Activated CD4-positive, alpha-beta T cell treated with anti-CD3 and anti-CD28 coated beads for 36 hours (primary cell): ENCODE data around the gene RIPPLY3. TPM values are rescaled to one million over a fixed set of nuclear protein-coding genes. Genes with fewer than 3 reads are reported as not detected.
"Not testable (repeated sequence)": the region's sequence is repeated elsewhere in the genome, so short reads cannot be mapped to it uniquely, and the experiment has no call there.

Experiments
- ATAC-seq: fragments of 200-7000 bp; cut with Tn5 transposase; one replicate; pipeline ENCODE4 v1.10.0; 2021; ENCODE audit warnings: mild to moderate bottlenecking, moderate library complexity
- CTCF ChIA-PET: fragments of 350-600 bp; sonication (Branson Sonifier 250); formaldehyde crosslinking; loops from one replicate; lab custom pipeline; 2021; ENCODE audit warnings: antibody characterized with exemption; lab: Charles Lee
- POLR2A ChIA-PET: fragments of 350-600 bp; sonication (Branson Sonifier 250); formaldehyde crosslinking; loops from one replicate; lab custom pipeline; 2021; ENCODE audit warnings: antibody characterized with exemption, inconsistent platforms; lab: Charles Lee
- DNase-seq: peaks from one replicate; pipeline ENCODE4 v3.0.0-alpha.2; 2020
- H3K27ac Mint-ChIP-seq: one replicate; pipeline ENCODE4 v1.8.0; 2021; ENCODE audit warnings: mixed read lengths
- H3K27me3 Mint-ChIP-seq: one replicate; pipeline ENCODE4 v1.8.0; 2021; ENCODE audit warnings: mixed read lengths
- H3K36me3 Mint-ChIP-seq: one replicate; pipeline ENCODE4 v1.8.0; 2021; ENCODE audit warnings: low read depth, mixed read lengths
- H3K4me1 Mint-ChIP-seq: one replicate; pipeline ENCODE4 v1.8.0; 2021; ENCODE audit warnings: mixed read lengths
- H3K4me3 Mint-ChIP-seq: one replicate; pipeline ENCODE4 v1.8.0; 2021; ENCODE audit warnings: mild to moderate bottlenecking, moderate library complexity, mixed read lengths
- H3K9me3 Mint-ChIP-seq: one replicate; pipeline ENCODE4 v1.8.0; 2021; ENCODE audit warnings: low read depth, mixed read lengths
- intact Hi-C, 2 experiments: fragments of 100-400 bp; cut with DNase I in 1 of 2; cut with micrococcal nuclease in 1 of 2; formaldehyde crosslinking; loops; one replicate each; pipeline versions ENCODE4 v1.14.2 to v1.15.1; 2022 to 2024; cut with DNase I, micrococcal nuclease
- total RNA-seq, 2 experiments: library from RNA; stranded (reverse); gene quantifications; one replicate each; pipeline ENCODE4 v1.2.3, GENCODE V29; 2021

RIPPLY3 gene
- total RNA-seq, 2 experiments from 2014 or later: 0.16 TPM; not detected in 1

GRCh38 chr21:37026499-37026898 is 20.0 kb downstream of the RIPPLY3 start:
- H3K27me3 Mint-ChIP-seq: no peaks in the 10 kb centered on the region
- ChIA-PET POLR2A (no interaction called here), CTCF (interaction anchor here (0.6 to 1.2 kb wide), 4 partner anchors 10 to 356 kb away, joined by 3 to 4 read pairs (median 3); no protein-coding TSS in a partner anchor)

GRCh38 chr21:37028570-37028969 is 22.1 kb downstream of the RIPPLY3 start:
- H3K4me3 Mint-ChIP-seq: no peak overlapping the region
- H3K4me1 Mint-ChIP-seq: no peaks in the 10 kb centered on the region
- ATAC-seq (no peak), DNase-seq (no peak)
- H3K27me3 Mint-ChIP-seq: peaks cover 2% of the 10 kb centered on the region
- no peaks in the 10 kb centered on the region for H3K9me3 Mint-ChIP-seq
- intact Hi-C loops: no loop called here
- POLR2A ChIA-PET: no interaction called here
- H3K36me3 Mint-ChIP-seq: no peaks in the 10 kb centered on the region
- CTCF ChIA-PET: no interaction called here
- H3K27ac Mint-ChIP-seq: no peak overlapping the region

More at GRCh38 chr21:37026499-37026898, 20.0 kb downstream of the RIPPLY3 start:
- DNase-seq (no peak), ATAC-seq (no peak)
- Mint-ChIP-seq H3K36me3 (no peaks in the 10 kb centered on the region), H3K4me1 (no peaks in the 10 kb centered on the region), H3K4me3 (no peak overlapping the region), H3K27ac (no peak overlapping the region), H3K9me3 (no peaks in the 10 kb centered on the region)
- intact Hi-C loops: no loop called here

- intact Hi-C loops: no loop called here
- CTCF ChIA-PET: no interaction called here
- DNase-seq (no peak), ATAC-seq (no peak)
- Mint-ChIP-seq H3K27me3 (peaks cover 6% of the 10 kb centered on the region), H3K27ac (no peak overlapping the region), H3K9me3 (no peaks in the 10 kb centered on the region), H3K4me3 (no peak overlapping the region), H3K4me1 (no peaks in the 10 kb centered on the region), H3K36me3 (no peaks in the 10 kb centered on the region)
- POLR2A ChIA-PET: no interaction called here
Observed at GRCh38 chr21:37030864-37031263, 24.4 kb downstream of the RIPPLY3 start.

GRCh38 chr21:37032293-37032692 is 25.8 kb downstream of the RIPPLY3 start:
- Mint-ChIP-seq H3K4me3 (no peak overlapping the region), H3K27ac (no peak overlapping the region), H3K36me3 (no peaks in the 10 kb centered on the region), H3K4me1 (no peaks in the 10 kb centered on the region), H3K9me3 (no peaks in the 10 kb centered on the region), H3K27me3 (peaks cover 6% of the 10 kb centered on the region)
- ATAC-seq (no peak), DNase-seq (no peak)
- CTCF ChIA-PET: no interaction called here
- intact Hi-C loops: no loop called here
- POLR2A ChIA-PET: no interaction called here

- DNase-seq (no peak), ATAC-seq (peak; percentile 61)
- no peaks in the 10 kb centered on the region for H3K9me3 Mint-ChIP-seq
- H3K4me1 Mint-ChIP-seq: no peaks in the 10 kb centered on the region
- no peak overlapping the region for H3K4me3 Mint-ChIP-seq
- intact Hi-C loops: no loop called here
- ChIA-PET POLR2A (no interaction called here), CTCF (no interaction called here)
- H3K36me3 Mint-ChIP-seq: no peaks in the 10 kb centered on the region
- peaks cover 6% of the 10 kb centered on the region for H3K27me3 Mint-ChIP-seq
- no peak overlapping the region for H3K27ac Mint-ChIP-seq
Observed at GRCh38 chr21:37032877-37033471, 26.5 kb downstream of the RIPPLY3 start.

GRCh38 chr21:37034394-37034793 is 27.9 kb downstream of the RIPPLY3 start:
- intact Hi-C loops, H3K9me3 Mint-ChIP-seq, CTCF ChIA-PET, H3K4me1 Mint-ChIP-seq, H3K36me3 Mint-ChIP-seq, POLR2A ChIA-PET, H3K27me3 Mint-ChIP-seq, ATAC-seq, H3K4me3 Mint-ChIP-seq, H3K27ac Mint-ChIP-seq, DNase-seq: not testable (repeated sequence)

- no peak overlapping the region for H3K4me3 Mint-ChIP-seq
- no peaks in the 10 kb centered on the region for H3K4me1 Mint-ChIP-seq
- CTCF ChIA-PET: no interaction called here
- POLR2A ChIA-PET: no interaction called here
- intact Hi-C loops: no loop called here
- DNase-seq (no peak), ATAC-seq (no peak)
- no peaks in the 10 kb centered on the region for H3K9me3 Mint-ChIP-seq
- peaks cover 6% of the 10 kb centered on the region for H3K27me3 Mint-ChIP-seq
- no peak overlapping the region for H3K27ac Mint-ChIP-seq
- no peaks in the 10 kb centered on the region for H3K36me3 Mint-ChIP-seq
Observed at GRCh38 chr21:37036177-37036576, 29.7 kb downstream of the RIPPLY3 start.

- Mint-ChIP-seq H3K27me3 (peaks cover 1% of the 10 kb centered on the region), H3K4me3 (no peak overlapping the region), H3K9me3 (no peaks in the 10 kb centered on the region), H3K36me3 (no peaks in the 10 kb centered on the region), H3K4me1 (no peaks in the 10 kb centered on the region), H3K27ac (no peak overlapping the region)
- no peak for DNase-seq
- intact Hi-C loops: no loop called here
- no peak for ATAC-seq
- POLR2A ChIA-PET: no interaction called here
- CTCF ChIA-PET: interaction anchor here (0.6 to 0.7 kb wide), 2 partner anchors 48 to 100 kb away, joined by 3 read pairs; no protein-coding TSS in a partner anchor
Observed at GRCh38 chr21:37039411-37040075, 33.0 kb downstream of the RIPPLY3 start.

- H3K9me3 Mint-ChIP-seq: no peaks in the 10 kb centered on the region
- no peak overlapping the region for H3K27ac Mint-ChIP-seq
- POLR2A ChIA-PET: no interaction called here
- ATAC-seq (no peak), DNase-seq (no peak)
- no peaks in the 10 kb centered on the region for H3K36me3 Mint-ChIP-seq
- peaks cover 6% of the 10 kb centered on the region for H3K4me1 Mint-ChIP-seq
- H3K4me3 Mint-ChIP-seq: no peak overlapping the region
- CTCF ChIA-PET: interaction anchor here (0.6 kb wide), 1 partner anchor 101 kb away, joined by 3 read pairs; no protein-coding TSS in a partner anchor
- intact Hi-C loops: no loop called here
- H3K27me3 Mint-ChIP-seq: no peaks in the 10 kb centered on the region
Observed at GRCh38 chr21:37040212-37040611, 33.7 kb downstream of the RIPPLY3 start.

- peaks cover 10% of the 10 kb centered on the region for H3K4me1 Mint-ChIP-seq
- H3K27me3 Mint-ChIP-seq: no peaks in the 10 kb centered on the region
- CTCF ChIA-PET: interaction anchor here (0.8 kb wide), 1 partner anchor 639 kb away, joined by 3 read pairs; no protein-coding TSS in a partner anchor
- no peaks in the 10 kb centered on the region for H3K36me3 Mint-ChIP-seq
- intact Hi-C loops: no loop called here
- POLR2A ChIA-PET: no interaction called here
- no peaks in the 10 kb centered on the region for H3K9me3 Mint-ChIP-seq
- H3K4me3 Mint-ChIP-seq: no peak overlapping the region
- no peak overlapping the region for H3K27ac Mint-ChIP-seq
- ATAC-seq: no peak
- no peak for DNase-seq
Observed at GRCh38 chr21:37041706-37042271, 35.3 kb downstream of the RIPPLY3 start.

- no peaks in the 10 kb centered on the region for H3K27me3 Mint-ChIP-seq
- intact Hi-C loops: no loop called here
- DNase-seq (no peak), ATAC-seq (no peak)
- no peak overlapping the region for H3K4me3 Mint-ChIP-seq
- ChIA-PET POLR2A (no interaction called here), CTCF (no interaction called here)
- H3K36me3 Mint-ChIP-seq: no peaks in the 10 kb centered on the region
- peaks cover 10% of the 10 kb centered on the region for H3K4me1 Mint-ChIP-seq
- no peak overlapping the region for H3K27ac Mint-ChIP-seq
- H3K9me3 Mint-ChIP-seq: no peaks in the 10 kb centered on the region
Observed at GRCh38 chr21:37043818-37044217, 37.3 kb downstream of the RIPPLY3 start.

GRCh38 chr21:37044643-37045042 is 38.1 kb downstream of the RIPPLY3 start:
- ChIA-PET CTCF (interaction anchor here (0.9 kb wide), 1 partner anchor 107 kb away, joined by 3 read pairs; no protein-coding TSS in a partner anchor), POLR2A (no interaction called here)
- Mint-ChIP-seq H3K9me3 (no peaks in the 10 kb centered on the region), H3K4me1 (peaks cover 10% of the 10 kb centered on the region), H3K27ac (no peak overlapping the region), H3K4me3 (no peak overlapping the region), H3K27me3 (no peaks in the 10 kb centered on the region), H3K36me3 (no peaks in the 10 kb centered on the region)
- DNase-seq (no peak), ATAC-seq (no peak)
- intact Hi-C loops: no loop called here
